Skin of body (tissue), 2 donors: Measurements from ENCODE around the gene FBXO15. TPM values are rescaled to one million over a fixed set of nuclear protein-coding genes. Genes with fewer than 3 reads are reported as not detected.
A peak's percentile ranks its signal among the peaks of the same experiment; 100 is the strongest.

Experiments used
- DNase-seq: peaks from one replicate; lab custom pipeline; 2025; lab: John Stamatoyannopoulos, UW
- total RNA-seq: library from RNA; depleted of rRNA; stranded (reverse); fragments of >200 nt; gene quantifications from one replicate; pipeline ENCODE4 v1.2.3, GENCODE V29; 2014

Gene FBXO15
- total RNA-seq, 1 donor from 2014 or later, result 1.5 TPM

DNA sequence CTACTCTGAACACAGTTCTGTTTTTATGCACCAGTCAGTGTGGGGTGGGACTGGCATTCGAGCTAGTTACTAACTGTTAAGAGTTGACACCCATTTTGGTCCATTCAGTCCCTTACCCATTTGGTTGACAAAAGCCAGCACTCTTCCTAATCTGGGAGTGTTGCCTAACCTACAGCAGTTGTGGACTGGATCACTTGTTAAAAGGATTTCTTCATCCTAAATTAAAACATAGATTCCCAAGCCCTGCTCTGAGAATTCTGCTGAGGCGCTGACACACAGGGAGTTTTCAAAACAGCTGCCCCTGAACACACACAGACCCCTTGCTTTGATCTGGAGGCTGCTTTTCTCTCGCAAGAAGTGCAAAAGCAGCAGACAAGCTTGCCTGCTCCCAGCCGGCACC, 7.1 kb upstream of the FBXO15 start:
- no peak for DNase-seq

DNA sequence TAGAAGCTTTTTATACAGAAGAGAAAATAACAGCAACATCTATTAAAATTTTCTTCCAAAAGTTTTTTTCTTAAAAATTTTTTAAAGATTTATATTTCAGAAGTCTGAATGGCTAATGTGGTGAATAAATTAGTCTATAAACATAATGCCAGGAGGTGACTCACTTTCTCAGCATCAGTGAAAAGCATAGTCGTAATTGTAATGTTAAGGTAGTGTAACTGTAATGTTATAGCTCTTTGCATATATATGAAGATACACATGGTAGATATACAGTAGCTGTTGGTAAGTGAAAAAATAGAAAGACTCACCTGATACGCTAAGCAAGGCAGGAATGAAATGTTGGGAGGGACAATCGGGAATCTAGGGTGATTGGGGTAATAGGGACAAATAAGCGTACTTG, 6.2 kb upstream of the FBXO15 start:
- no peak for DNase-seq

DNA sequence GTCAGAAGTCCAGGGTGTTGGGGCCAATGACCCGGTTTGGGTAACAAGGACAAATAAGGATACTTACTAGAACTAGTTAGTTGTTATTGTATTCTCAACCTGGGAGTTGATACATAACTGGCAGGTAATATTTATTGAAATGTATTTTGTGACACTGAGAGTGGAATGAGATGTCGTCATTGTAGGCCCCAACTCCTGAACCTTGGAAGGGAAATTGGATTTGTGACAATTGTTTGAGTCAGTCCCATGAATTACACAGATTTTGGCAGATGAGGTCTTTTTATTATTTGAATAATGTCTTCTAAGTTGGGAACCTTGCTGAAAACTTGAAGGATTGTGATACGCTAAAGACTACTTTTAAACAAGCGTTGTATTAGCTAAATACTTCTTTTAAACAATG, 5.7 kb upstream of the FBXO15 start:
- DNase-seq, result no peak

DNA sequence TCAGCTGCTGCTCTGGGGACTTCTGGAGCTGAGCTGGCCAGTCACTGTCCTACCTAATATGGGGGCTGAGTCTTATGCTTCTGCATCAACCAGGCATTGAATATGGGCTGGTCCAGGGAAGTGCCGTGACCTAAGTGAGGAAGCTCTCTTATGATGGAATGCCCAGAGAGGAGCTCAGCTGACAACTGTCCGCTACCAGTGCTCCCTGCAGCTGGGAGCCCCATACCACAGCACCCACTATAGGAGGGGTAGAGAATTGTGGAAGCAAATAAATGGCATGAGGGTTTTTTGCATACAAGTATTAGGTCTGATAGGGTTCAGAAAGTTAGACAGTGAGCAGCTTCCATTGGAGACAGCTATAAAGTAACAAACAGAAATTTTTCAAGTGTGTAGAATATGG, 5.2 kb upstream of the FBXO15 start:
- DNase-seq, result no peak

DNA sequence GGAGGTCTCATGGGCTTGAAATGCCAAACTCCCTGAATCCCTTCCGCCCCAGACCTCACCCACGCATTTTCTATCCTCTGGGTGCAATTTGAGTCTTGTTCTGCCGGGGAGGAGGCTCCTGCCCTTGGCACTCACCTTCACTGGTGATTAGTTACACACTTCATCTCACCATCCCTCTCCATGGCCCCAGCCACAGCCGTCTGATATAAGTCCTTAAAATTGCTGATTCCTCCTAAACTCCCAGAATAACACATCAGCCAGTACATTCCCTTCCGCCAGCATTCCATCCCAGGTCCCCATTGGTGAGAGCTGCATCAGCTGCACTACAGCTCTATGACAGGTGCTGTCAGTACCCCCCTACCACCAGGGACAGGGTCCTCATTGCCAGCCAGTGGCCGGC, 4.6 kb upstream of the FBXO15 start:
- no peak for DNase-seq

DNA sequence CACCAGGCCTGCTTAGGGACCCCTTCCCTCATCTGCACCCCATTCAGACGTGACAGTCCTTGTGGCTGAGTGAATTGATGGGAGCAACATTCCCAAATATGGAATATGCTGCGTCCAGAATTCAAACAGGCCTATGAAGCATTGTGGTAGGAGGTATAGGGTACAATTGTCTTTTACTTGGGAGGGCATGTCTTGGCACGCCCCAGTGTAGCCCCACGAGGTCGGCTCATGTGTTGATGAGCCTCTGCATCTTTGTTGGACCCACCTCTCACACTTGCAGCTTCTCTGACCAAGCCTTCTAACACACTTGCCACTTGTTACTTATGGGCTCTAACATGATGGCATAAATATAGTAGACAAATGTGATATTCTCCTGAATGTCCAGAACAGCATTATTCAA, 2.2 kb upstream of the FBXO15 start:
- no peak for DNase-seq

DNA sequence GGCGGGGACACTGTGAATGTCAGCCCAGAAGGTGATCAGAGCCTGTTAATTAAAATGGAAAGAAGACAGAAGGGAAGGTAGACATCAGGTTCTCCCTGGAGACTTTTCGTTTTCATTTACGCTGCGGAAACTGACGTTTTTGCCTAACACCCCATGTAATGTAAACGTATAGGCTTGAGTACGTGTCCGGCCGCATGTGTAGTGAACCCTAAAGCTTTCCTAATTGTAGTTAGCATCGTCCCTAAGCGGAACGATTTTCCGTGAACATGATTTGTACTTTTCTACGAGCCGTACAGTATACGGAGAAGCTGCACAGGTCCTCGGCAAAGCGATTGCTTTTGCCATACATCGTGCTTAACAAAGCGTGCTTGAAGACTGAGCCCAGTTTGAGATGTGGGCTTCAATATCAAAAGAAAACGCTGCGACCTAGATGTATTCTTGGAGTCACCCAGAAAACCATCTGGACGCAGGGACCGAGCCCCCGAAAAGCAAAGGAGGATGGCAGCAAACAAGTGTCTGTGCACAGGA, 973 bp upstream of the FBXO15 start:
- no peak for DNase-seq

DNA sequence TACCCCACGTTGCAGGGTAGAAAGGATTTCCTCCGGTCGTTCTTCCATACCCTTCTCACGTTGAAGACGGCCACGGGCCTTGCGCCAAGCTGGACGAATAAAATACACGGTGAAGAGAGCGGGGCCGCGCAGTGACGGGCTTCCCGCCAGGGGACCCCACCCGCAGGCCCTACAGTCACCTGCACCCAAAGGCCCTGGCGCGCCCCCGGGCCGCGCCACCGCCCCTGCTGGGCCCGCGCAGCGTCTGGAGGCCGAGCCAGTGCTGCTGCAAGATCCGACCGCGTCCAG, 199 bp downstream of the FBXO15 start:
- DNase-seq, result no peak

DNA sequence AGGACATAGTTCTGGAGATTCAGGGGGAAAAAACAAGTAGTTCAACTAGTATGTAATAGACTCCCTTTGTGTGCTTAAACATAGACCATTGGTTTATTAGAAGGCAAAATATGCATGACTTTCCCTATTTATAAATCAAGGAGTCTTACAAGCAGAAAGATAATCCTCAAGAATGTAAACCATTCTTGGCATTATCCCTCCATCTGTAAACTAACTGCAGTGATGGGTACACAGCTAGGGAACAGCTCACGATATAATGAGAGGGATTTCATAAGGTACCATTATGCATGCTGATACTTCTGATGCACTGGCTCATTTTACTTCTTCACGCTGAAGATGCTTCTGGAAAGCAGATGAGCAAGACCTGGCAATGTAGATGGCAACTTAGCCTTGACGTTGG, 878 bp downstream of the FBXO15 start:
- DNase-seq, result no peak

DNA sequence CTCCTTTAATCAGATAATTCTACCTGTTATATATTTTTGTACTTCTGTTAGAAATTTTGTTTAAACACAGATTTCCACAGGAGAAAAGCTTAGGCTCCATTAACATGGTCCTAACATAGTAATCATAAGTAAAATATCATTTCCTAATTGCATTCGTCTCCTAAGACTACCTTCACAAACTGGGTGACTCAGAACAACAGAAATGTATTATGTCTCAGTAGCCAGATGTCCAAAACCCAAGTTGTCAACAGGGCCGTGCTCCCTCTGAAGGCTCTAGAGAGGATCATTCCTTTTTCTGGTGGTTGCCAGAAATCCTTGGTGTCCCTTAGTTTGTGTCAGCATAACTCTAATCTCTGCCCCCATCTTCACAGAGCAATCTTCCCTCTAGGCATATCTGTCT, 5.4 kb downstream of the FBXO15 start:
- DNase-seq, result no peak

DNA sequence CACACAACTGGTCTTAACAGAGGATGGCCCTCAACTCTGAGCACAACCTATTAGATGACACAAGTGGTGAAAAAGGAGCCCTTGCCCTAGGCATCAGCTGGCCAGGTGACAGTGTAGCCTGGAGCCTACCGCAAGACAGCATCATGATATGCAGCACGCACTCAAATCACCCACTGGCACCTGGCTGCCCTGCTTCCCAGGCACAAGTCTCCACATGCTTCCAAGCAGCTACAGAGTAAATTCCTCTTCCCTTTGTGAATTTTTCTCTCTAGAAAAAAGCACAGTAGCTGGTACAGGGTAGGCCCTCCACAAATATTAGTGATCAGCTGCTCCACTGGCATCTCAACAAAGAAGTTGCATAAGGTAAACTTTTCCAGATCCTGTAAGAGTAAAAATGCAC, 6.0 kb downstream of the FBXO15 start:
- DNase-seq, result no peak

DNA sequence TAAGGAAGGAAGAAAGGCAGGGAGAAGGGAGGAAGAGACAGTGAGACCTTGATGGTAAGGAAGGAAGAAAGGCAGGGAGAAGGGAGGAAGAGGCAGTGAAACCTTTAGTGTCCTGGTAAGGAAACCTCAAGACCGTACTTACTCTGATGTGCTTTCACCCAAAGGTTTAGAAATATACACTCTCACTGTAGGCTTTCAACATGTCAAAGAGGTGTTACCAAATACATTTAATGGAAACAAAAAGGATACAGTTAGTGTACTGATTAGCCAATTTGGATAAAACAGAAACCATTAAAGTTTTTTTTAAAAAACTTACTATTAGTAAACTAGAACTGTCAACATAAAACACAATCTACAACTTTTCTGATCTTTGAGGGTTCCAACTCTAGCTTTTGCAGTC, 7.1 kb downstream of the FBXO15 start:
- no peak for DNase-seq

DNA sequence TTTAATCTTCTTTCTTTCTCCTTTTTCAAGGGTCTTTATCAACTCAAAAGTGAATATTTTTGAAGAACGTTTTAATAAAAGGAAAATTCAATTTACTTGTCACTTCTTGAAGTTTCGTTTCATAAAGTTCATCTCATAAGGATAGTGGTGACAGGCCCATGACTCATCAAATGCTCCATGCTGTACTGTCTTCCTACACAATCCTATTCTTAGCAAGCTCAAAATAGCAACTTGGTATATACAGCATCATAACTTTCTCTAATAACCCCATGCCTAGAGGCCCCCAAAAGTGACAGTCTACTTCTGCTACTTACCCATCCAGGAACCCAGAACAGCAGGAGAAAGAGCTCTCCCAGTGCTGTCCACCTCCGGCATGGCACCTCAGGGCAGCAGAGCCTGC, 7.7 kb downstream of the FBXO15 start:
- DNase-seq, result no peak

DNA sequence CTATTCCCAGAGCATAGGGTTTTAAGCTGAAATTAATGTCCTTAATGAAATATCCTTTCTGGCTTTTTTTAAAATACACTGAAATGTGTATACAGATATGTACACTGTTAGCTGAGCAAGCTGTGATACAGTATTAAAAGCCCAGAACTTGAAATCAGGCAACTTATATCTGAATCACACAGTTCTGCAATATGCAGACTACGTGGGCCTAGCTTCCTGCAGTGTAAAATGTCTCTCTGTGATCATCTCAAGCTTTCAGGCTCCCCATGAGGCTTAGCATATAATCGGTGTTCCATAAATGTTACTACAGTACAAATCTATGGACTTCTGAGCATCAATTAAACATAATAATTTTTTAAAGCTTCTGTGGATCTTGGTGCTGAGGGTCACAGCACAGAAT, 8.2 kb downstream of the FBXO15 start:
- DNase-seq, result no peak

DNA sequence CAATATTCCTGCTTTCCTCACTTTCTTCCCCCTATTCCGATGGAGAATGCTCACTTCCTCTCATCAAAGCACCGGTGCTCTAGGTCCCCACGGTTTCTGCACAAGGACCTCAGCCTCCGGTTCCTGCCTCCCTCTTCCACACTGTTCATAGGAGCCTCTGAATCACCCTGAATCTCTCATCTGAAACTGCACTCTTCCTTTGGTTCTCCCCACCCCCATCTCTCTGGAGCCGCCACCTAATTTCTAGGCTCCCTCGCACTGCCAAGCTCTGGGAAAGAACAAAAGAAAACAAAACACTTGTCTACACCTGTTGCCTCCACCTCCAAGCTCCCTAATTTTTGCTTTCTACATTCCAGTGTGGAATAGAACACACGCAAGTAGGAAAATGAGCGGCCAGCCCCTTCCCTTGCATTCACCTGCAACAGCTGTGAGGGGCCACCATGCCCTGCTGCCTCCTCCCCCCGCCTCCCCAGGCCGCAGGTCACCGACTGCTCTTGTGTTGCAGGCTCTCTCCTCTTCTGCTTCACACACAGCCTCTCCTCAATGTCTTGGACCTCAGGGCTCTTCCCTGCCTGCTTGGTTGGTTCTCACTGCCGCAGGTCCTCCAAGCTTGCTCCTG, 9.6 kb downstream of the FBXO15 start:
- DNase-seq, result no peak

DNA sequence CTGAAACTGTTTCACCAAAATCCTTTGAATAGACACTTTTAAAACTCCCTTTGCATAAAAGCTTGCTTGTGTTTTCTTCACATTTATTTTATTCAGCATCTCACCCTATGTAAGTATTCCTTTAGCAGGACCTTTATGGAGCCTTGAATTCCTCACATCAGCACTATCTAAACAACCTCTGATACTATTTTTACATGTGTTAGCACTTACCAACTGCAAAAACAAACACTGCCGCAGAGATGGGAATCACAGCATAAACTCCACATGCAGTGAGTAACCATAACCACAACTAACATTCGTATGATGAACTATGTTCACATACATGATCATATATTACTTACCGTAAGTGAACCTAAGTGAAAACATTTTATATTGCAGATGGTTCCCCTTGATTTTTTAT, 15.4 kb downstream of the FBXO15 start:
- no peak for DNase-seq

DNA sequence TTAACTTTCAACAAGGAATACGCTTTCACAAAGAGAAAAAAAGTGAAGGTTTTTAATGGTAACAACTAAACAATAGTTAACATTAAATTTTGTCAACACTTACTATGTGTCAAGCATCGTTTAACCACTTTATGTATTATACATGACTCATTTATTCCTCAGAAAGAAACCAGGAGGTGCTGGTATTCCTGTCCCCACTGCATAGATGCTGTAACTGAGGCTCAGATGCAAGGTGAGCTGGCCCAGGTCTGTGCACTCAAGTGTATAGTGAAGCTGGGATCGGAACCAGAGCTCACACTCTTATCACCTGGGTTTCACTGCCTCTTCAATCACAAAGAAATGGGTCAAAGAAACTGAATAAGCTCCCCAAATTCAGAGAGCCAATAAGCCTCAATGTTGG, 16.5 kb downstream of the FBXO15 start:
- DNase-seq, result no peak

DNA sequence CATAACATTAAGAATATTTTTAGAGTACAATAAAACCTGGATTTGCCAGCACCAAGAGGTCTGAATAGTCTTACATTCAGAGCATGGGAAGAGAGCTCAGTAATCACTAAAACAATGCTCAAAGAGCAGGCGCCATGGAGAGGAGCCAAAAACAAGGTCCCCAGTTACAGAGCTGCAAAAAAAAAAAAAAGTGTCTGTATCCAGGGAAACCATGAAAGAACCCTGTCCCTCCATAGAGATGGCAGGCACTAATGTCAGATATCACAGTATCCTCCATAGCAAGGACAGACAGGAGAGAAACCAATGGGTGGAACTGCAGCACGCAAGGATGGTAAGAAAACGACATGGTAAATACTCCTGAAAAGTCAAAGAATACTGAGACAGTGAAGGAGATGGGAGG, 19.5 kb downstream of the FBXO15 start:
- no peak for DNase-seq

DNA sequence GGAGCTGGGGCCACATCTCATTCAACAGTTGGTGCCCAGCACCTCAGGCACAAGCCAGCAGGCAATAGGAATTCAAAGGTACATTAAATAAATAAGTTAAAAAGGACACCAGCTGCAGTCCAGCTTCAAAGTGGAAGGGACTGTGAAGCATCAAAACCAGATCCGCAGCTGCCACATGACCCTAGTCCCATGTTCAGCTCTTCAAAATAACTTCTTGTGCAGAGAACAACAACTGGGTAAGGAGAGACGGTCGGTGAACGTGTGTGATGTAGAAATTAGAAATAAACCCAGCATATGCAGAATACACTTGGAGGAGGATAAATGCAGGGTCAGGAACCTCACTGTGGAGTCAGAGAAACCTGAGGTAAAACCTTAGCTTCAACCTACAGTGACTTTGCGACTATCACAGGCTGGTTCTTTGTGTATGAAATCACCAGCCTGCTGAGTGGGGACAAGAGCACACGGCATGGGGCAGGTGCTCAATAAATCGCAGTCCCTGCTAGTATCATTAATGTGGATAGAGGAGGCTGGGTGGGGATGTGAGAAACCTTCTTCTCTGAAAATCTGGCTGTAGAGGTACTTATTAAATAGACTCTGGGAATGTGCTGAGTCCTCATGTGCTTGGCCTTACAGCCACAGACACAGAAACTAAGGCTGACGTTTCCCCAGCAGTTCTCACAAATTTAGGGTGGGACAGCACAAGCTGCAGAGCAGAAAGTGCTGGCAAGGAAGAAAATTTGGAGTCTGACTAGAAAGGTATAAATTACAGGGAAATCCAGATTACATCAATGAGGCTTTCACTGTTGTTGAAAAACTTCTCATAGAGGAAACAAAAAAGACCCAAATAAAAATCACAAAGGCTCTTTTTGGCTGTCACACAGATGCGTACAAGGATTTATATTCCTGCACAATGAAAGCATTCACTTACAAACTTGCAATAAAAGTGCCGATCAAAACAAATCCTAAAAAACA, 20.7 kb downstream of the FBXO15 start:
- no peak for DNase-seq

DNA sequence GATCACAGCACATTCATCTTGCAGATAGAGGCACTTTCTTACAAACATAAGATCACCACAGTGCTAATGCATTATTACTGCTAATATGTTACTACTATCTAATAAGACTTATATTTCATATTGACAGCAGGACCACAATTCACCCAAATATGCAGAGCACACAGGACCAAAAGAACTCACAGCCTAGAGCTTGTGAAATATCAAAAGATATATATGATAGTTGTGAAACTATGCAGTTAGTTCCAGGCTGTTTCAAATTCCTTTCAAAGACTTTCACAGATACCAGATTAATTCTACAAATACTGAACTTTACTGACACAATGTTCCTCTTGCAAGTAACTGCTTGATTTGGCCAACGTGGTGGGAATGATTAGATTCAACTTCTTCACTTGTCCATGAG, 23.0 kb downstream of the FBXO15 start:
- no peak for DNase-seq

DNA sequence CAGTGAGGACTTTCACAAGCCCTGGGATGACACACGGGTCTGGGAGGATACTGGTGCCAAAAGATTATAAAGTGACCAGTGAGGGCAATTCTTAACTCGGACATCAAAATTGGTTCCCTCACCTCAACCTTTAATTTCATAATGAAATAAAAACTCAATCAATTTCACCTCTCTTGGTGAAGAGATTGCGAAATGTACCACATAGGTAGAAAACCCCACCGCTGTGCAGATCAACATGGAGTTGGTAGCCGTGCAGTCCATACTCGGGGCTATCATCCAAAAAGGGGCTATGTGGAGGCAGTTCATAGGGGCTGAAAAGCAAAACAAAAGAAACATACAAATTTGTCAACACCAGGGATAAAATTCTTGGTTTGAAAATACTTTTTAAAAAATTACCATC, 24.4 kb downstream of the FBXO15 start:
- no peak for DNase-seq

DNA sequence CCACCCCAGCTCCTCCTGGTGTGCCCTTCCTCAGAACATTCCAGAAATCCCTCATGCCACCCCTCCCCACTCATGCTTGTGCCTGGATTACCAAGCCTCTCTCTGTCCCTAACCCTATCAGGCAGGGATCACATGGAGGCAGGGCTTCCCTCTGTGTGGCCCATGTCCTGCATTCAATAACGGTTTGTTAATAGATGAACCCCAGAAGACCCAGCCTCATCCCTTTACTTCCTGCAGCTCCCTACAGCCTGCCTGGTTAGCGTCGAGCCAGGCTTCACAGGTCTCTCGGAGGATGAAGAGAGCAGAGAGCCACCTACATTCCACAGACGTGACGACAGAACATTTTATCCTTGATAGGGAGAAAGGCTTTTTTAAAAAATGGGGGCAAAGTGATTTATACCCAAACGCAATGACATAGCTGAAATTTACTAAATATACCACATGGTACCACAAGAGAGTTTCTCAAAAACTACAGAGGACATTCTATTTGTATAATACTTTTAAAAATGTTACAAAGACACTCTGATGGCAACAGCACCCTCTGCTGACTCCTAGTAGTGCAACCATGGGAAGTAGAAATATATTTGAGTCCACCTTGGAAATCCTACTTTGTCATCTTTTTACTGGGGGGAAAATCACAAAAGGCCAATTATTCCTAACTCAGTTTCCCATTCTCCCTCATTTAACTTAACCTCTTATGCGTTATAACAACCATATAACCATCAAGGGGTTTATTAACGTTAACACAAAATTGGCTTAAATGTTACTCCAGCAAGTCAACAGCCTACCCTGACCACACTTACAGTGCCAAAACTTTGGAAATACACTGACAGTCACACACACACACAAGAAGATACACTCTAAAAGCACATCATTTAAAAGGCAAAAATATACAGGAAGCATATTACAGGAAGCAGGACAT, 30.7 kb downstream of the FBXO15 start:
- peak; percentile 19 for DNase-seq
